ENCODE results near the gene UPF2.

The UPF2 gene

DNA sequence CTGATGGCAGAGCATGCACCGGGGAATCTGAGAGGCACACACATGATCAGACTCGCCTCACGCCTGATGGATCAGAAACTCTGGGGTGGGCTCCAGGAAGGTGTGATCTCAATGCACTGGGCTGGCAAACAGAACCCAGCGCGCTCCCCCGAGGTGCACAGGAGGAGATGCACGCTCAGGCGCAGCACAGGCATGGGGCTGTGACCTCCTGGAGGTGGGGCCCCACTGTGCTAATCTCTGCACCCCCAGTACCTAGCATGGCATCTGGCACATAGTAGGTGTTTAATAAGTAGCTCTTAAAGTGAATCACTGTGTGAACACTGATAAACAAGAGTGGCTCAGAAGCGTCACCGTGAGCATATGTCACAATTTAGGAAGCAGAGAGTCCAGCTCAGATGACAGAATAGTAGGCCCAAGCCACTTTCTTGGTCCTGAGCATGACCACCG lies 161.6 kb downstream of the UPF2 start:
- no peak for DNase-seq

DNA sequence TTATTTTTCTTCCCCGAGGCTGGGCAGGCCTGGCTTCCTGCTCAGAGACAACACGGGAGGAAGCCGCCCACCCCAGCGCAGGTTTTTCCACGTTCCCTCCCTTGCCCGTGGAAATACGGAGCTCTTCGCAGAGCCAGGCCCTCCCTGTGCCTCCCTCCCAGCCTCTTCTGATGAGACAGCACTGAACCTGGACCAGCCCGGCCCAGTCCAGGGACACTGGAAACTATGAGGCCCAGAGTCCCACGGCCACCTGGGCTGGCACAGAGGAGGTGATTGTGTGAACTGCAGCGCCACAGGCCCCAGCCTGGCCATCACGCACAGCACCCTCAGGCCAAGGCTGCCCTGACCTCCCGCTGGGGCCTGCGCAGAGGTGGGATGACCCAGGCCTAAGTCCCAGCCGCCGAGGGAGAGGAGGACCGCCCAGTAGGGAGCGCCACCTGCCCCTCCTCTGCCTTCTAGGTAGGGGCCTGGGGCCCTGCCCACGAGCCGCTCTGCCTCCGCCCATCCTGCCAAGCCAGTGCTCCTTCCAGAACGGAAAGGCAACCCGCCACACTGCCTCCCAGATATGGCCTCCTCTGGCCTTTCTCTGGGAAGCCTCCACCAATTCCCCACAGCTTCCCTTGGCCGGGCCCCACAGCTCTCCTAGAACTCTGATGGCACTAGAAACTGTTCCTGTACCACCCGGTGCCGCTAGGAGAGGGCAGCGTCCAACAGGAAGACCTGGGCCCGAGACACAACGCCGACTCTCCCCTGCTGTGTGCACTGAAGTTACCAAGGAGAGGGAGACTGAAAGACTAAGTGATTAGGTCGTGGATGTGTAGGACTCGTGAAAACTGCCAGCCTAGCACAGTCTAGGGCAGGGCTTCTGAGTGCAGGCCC lies 162.2 kb downstream of the UPF2 start:
- DNase-seq, result no peak

GRCh38 chr10:11879387-11880094 lies 163.1 kb downstream of the UPF2 start:
- no peak for DNase-seq

DNA sequence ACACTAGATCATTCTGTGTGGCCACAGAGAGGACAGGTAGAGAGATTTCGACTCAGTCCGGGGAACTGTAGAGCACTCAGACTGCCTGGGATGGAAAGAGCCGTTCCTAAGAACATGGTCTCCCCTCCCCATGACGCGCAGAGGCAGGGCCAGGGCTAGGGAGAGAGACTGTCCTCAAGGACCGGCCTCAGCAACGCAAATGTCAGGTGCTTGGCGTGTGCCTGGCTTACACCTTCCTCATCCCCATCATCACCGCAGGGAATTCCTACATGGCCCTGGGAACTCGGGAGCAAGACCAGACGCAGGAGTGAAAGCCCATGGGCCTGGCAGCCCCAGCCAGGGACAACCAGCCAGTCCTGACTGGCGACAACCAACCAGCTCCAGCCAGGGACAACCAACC lies 163.8 kb downstream of the UPF2 start:
- DNase-seq, result no peak

DNA sequence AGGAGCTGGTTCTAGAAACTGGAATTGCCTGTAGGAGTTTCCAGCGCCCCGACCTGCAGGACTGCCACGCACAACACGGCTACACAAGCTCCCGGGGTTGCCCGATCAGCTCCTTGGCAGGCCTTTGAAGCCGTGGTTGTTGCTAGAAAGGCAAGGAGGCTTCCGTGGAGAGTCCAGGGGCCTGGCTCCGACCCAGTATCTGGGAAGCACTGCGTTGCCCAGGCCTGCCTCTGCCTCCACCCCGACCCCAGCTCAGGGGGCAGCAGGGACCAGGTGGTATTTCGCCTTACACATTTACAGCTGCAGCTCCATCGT lies 165.1 kb downstream of the UPF2 start:
- no peak for DNase-seq

GRCh38 chr10:11876805-11877590 lies 165.6 kb downstream of the UPF2 start:
- DNase-seq, result no peak

DNA sequence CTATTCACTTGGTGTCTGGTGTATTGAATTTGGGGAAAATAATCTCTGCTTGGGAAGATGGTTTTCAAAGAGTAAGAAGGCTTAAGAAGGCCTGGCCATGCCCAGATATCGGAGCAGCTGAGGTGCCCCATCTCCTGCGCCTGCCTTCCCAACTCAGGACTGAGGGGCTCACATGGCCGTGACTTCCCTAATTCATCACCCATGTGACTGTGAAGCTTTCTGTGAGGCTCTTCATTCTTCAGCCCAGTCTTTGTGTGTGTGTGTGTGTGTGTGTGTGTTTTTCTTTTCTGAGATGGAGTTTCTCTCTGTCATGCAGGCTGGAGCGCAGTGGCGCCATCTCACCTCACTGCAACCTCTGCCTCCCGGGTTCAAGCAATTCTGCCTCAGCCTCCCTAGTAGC lies 166.3 kb downstream of the UPF2 start:
- no peak for DNase-seq

DNA sequence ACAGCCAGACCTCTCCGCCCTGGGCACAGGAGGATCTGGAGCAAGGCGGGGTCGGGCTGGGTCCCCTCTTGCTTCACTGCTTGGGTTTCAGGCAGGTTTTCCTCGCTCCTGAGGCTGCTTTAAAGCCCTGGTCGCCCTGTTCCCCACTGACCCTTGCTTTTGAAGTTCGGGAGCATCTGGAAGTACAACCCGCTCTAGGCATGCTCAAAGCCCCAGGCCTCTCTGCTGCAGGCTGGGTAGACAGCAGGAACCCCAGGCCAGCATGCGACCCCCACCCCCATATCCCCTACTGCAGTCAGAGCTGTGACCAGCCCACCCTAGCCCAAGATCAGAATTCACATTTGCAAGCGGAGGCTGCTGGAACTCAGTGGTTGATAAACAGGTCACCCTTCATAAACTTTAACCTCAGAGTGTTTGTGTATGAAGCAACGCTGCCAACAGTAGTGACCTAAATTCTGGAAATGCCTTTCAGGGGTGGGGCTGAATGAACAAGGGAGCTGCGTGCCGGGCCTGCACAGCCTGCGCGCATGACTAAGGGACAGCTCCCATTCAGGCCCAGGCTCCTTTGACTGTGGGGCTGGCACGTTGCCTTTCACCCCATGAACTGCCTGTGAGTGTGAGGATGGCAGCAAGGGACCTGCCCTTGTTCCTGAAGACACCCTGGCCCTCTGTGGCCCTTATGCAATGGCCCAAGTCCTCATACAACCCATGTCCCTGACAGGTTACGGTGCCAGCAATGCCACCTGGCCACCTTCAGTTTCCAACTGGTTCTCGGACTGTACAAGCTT lies 166.9 kb downstream of the UPF2 start:
- no peak for DNase-seq

DNA sequence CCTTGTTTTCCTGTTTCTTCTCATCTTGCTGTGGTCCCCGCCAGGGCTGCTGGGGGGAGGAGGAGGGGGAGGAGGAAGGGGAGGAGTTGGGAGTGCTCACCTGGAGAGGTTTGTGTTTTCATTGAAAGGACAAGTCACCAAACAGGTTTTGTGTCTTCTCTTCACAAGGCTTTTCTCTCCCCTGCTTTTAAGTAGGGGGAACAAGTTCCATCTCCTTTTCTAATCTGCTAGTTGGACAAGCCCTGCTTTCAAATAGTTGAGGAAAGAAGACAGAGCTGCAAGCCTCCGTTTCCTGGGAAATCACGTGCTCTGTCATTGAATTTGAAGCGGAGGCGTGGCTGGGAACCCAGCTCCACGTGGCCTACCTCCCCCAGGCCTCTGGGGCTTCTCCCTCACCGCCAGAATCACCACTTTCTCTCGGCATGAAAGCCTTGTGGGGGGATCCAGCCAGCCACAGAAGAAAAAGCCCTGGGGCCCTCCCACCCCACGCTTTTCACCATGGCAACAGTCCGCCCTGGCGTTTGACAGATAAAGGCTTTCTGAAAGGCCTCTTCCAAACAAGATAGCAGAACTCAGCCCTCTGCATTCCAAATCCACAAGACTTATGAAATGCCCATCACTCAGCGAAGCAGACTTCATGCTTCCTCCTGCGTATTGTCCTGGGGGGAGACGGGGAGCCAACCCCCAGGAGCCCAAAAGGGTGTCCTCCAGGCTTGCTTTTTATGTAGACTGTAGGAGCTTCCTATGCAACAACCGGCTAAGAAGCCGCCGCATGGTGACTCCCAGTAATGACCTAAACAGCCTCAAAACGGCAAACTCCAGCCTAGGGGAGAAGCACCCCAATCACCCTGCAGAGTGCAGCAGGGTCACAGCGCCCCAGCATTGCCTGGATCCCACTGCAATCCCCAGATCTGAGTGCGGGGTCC lies 167.8 kb downstream of the UPF2 start:
- DNase-seq, result no peak

- peak; percentile 40 for DNase-seq
Observed at GRCh38 chr10:11871466-11871865, 171.1 kb downstream of the UPF2 start.

DNA sequence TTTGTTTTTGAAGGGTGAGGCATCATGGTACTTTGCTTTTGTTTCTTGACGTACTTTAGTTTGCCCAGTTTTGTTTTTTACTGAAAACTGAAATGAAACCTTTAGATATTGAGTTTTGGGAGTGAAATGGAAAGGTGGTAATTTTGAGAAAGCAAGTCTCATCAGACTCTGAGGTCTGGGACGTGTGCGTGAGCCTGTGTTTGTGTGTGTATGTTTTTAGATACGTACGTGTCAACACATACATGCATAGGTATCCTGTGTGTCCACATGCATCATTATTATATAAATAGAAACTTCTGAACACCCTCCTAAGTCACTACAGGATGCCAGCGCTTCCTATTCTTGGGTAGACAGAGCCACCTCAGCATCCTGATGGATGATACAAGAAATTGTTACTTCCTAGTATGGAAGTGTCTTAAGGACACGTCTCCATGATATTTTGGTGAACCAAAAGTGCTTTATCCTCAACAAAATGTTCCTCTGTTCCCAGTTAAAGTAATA lies 171.7 kb downstream of the UPF2 start:
- DNase-seq, result no peak

DNA sequence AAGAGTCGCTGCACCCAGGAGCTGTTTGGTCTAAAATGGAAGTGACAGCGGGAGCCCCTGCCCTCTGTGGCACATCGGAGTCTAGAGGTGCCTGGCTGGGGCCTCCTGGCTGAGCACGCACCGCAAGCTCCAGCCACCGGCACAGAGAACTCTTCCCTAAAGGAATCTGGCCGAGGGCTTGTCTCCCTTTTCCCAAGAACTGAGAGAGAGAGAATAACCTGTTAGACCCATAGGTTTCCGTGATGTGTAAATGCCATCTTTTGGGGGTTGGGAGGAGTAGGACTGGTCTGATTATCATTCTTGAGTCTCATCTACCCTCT lies 172.2 kb downstream of the UPF2 start:
- DNase-seq, result no peak
